ENCODE measurements around the gene ZC3HAV1. TPM values are rescaled to one million over a fixed set of nuclear protein-coding genes. Genes with fewer than 3 reads are reported as not detected.

Gene ZC3HAV1
- total and polyA plus RNA-seq, 2 of the 13 experiments (the other 11 are each of a cell fraction or from before 2014, with no cell fraction given), result 12.7 to 23.7 TPM

GRCh38 chr7:139109188-139109982 is at the start of gene ZC3HAV1 (continued):
- TF ChIP-seq ZSCAN29 (CRISPR knock-in tag; conservative IDR thresholded peaks at IDR 0.05) (peak; percentile 67; the same call in 1 of the 2 replicates), TP53 (CRISPR knock-in tag; conservative IDR thresholded peaks at IDR 0.05) (0 out of 2 replicates have a peak, but pooled peaks have one; percentile 26), KLF15 (CRISPR knock-in tag; IDR thresholded peaks at IDR 0.05; ENCODE audit: borderline replicate concordance) (0 out of 2 replicates have a peak, but pooled peaks have one; percentile 18), ASH2L (IDR thresholded peaks at IDR 0.05; ENCODE audit: insufficient read length, low read depth, low read length) (peak; percentile 97), ONECUT2 (CRISPR knock-in tag; IDR thresholded peaks at IDR 0.05) (peak; percentile 61; the same call in 1 of the 2 replicates), THYN1 (CRISPR knock-in tag; IDR thresholded peaks at IDR 0.05; ENCODE audit: borderline replicate concordance, low read depth) (0 out of 2 replicates have a peak, but pooled peaks have one; percentile 17), ZNF563 (CRISPR knock-in tag; IDR thresholded peaks at IDR 0.05) (peak; percentile 55; the same call in 1 of the 2 replicates), IRX3 (CRISPR knock-in tag; IDR thresholded peaks at IDR 0.05; ENCODE audit: borderline replicate concordance, low read depth) (peak; percentile 36; the same call in 1 of the 2 replicates), ZNF441 (CRISPR knock-in tag; IDR thresholded peaks at IDR 0.05; ENCODE audit: borderline replicate concordance) (peak; percentile 71), ZNF687 (CRISPR knock-in tag; IDR thresholded peaks at IDR 0.05) (peak; percentile 86), NRL (CRISPR knock-in tag; IDR thresholded peaks at IDR 0.05; ENCODE audit: borderline replicate concordance) (no peak; the same call in none of the 2 replicates), IKZF4 (CRISPR knock-in tag; IDR thresholded peaks at IDR 0.05; ENCODE audit: borderline replicate concordance, low read depth, not compliant biosample characterization) (no peak), ZNF670 (CRISPR knock-in tag; IDR thresholded peaks at IDR 0.05; ENCODE audit: borderline replicate concordance) (peak; percentile 5; the same call in 1 of the 2 replicates), ZFP36L2 (CRISPR knock-in tag; IDR thresholded peaks at IDR 0.05) (no peak), ZNF713 (CRISPR knock-in tag; IDR thresholded peaks at IDR 0.05) (0 out of 2 replicates have a peak, but pooled peaks have one; percentile 75)
- TF ChIP-seq, protein P1, sequence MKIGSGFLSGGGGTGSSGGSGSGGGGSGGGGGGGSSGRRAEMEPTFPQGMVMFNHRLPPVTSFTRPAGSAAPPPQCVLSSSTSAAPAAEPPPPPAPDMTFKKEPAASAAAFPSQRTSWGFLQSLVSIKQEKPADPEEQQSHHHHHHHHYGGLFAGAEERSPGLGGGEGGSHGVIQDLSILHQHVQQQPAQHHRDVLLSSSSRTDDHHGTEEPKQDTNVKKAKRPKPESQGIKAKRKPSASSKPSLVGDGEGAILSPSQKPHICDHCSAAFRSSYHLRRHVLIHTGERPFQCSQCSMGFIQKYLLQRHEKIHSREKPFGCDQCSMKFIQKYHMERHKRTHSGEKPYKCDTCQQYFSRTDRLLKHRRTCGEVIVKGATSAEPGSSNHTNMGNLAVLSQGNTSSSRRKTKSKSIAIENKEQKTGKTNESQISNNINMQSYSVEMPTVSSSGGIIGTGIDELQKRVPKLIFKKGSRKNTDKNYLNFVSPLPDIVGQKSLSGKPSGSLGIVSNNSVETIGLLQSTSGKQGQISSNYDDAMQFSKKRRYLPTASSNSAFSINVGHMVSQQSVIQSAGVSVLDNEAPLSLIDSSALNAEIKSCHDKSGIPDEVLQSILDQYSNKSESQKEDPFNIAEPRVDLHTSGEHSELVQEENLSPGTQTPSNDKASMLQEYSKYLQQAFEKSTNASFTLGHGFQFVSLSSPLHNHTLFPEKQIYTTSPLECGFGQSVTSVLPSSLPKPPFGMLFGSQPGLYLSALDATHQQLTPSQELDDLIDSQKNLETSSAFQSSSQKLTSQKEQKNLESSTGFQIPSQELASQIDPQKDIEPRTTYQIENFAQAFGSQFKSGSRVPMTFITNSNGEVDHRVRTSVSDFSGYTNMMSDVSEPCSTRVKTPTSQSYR (CRISPR knock-in tag; IDR thresholded peaks at IDR 0.05; ENCODE audit: borderline replicate concordance), result no peak
- TF ChIP-seq, protein P2, sequence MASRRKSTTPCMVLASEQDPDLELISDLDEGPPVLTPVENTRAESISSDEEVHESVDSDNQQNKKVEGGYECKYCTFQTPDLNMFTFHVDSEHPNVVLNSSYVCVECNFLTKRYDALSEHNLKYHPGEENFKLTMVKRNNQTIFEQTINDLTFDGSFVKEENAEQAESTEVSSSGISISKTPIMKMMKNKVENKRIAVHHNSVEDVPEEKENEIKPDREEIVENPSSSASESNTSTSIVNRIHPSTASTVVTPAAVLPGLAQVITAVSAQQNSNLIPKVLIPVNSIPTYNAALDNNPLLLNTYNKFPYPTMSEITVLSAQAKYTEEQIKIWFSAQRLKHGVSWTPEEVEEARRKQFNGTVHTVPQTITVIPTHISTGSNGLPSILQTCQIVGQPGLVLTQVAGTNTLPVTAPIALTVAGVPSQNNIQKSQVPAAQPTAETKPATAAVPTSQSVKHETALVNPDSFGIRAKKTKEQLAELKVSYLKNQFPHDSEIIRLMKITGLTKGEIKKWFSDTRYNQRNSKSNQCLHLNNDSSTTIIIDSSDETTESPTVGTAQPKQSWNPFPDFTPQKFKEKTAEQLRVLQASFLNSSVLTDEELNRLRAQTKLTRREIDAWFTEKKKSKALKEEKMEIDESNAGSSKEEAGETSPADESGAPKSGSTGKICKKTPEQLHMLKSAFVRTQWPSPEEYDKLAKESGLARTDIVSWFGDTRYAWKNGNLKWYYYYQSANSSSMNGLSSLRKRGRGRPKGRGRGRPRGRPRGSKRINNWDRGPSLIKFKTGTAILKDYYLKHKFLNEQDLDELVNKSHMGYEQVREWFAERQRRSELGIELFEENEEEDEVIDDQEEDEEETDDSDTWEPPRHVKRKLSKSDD (CRISPR knock-in tag; IDR thresholded peaks at IDR 0.05; ENCODE audit: low read depth), result peak; percentile 70; the same call in 1 of the 2 replicates
